ENCODE data around the gene PWP2. TPM values are rescaled to one million over a fixed set of nuclear protein-coding genes. Genes with fewer than 3 reads are reported as not detected.
"Not testable (repeated sequence)": the region's sequence is repeated elsewhere in the genome, so short reads cannot be mapped to it uniquely, and the experiment has no call there.

Gene PWP2
- total and polyA plus RNA-seq, 11 donors: 0.70 to 10.2 (median 5.0) TPM; not detected in 1

- intact Hi-C loops (cut with DNase I); H3K4me3 ChIP-seq; H3K27me3 ChIP-seq; H3K4me1 ChIP-seq; H3K27ac ChIP-seq; H3K9me3 ChIP-seq; DNase-seq; H3K36me3 ChIP-seq: not testable (repeated sequence)
- peak; percentile 17 to 42 (median 35) for ATAC-seq
- WGBS, 4 donors: 21% methylated on average over 2 of the region's 15 CpGs; no CpG with 5 or more reads in 3 of the 4 donors
- TF ChIP-seq CTCF (IDR thresholded peaks at IDR 0.05): peak in 1 of 12 donors; percentile 11
Observed at GRCh38 chr21:44138039-44138438, 30.8 kb downstream of the PWP2 start.

- WGBS, 4 donors: 49 to 57% methylated on average over 3 to 11 of the region's 30 CpGs; no CpG with 5 or more reads in 2 of the 4 donors
- H3K27me3 ChIP-seq; H3K4me1 ChIP-seq; DNase-seq; H3K9me3 ChIP-seq; intact Hi-C loops (cut with DNase I); H3K4me3 ChIP-seq; H3K36me3 ChIP-seq: not testable (repeated sequence)
- peak; percentile 25 to 55 (median 36) for ATAC-seq
- peak overlapping the region in 7 of 12 donors; percentile 55 to 79 (median 70) for H3K27ac ChIP-seq
Observed at GRCh38 chr21:44139787-44140551, 32.8 kb downstream of the PWP2 start.

- H3K27ac ChIP-seq; H3K9me3 ChIP-seq; H3K36me3 ChIP-seq; H3K4me3 ChIP-seq; intact Hi-C loops (cut with DNase I); H3K4me1 ChIP-seq; H3K27me3 ChIP-seq; DNase-seq: not testable (repeated sequence)
- peak in 3 of 4 donors; percentile 8 to 49 (median 34) for ATAC-seq
- WGBS, 4 donors: no CpG with 5 or more reads among the region's 18 CpGs
Observed at GRCh38 chr21:44140552-44140932, 33.3 kb downstream of the PWP2 start.

- H3K4me3 ChIP-seq; H3K27me3 ChIP-seq; DNase-seq; H3K27ac ChIP-seq; intact Hi-C loops (cut with DNase I); H3K4me1 ChIP-seq; H3K9me3 ChIP-seq; ATAC-seq; H3K36me3 ChIP-seq: not testable (repeated sequence)
- WGBS, 4 donors: 94% methylated on average over 7 of the region's 10 CpGs; no CpG with 5 or more reads in 3 of the 4 donors
Observed at GRCh38 chr21:44142470-44142869, 35.3 kb downstream of the PWP2 start.

GRCh38 chr21:44143380-44143779 is 36.2 kb downstream of the PWP2 start:
- H3K4me1 ChIP-seq: not testable (repeated sequence)

GRCh38 chr21:44143996-44144395 is 36.8 kb downstream of the PWP2 start:
- H3K27me3 ChIP-seq; H3K4me1 ChIP-seq; H3K4me3 ChIP-seq; intact Hi-C loops (cut with DNase I); H3K27ac ChIP-seq; H3K9me3 ChIP-seq; H3K36me3 ChIP-seq; DNase-seq: not testable (repeated sequence)
- peak in 1 of 4 donors; percentile 8 for ATAC-seq
- WGBS, 4 donors: 54% methylated on average over 3 of the region's 8 CpGs; no CpG with 5 or more reads in 3 of the 4 donors

More at GRCh38 chr21:44143380-44143779, 36.2 kb downstream of the PWP2 start:
- H3K4me3 ChIP-seq; DNase-seq; H3K27me3 ChIP-seq; H3K36me3 ChIP-seq; H3K27ac ChIP-seq; H3K9me3 ChIP-seq; ATAC-seq; intact Hi-C loops (cut with DNase I): not testable (repeated sequence)
- WGBS, 4 donors: 82% methylated on average over 3 of the region's 17 CpGs; no CpG with 5 or more reads in 3 of the 4 donors

- DNase-seq; H3K27me3 ChIP-seq; H3K4me1 ChIP-seq; H3K4me3 ChIP-seq; H3K36me3 ChIP-seq; H3K9me3 ChIP-seq; intact Hi-C loops (cut with DNase I); H3K27ac ChIP-seq: not testable (repeated sequence)
- no CpG with 5 or more reads among the region's 22 CpGs for whole genome bisulfite sequencing, 4 donors
- peak in 3 of 4 donors; percentile 29 to 49 (median 29) for ATAC-seq
Observed at GRCh38 chr21:44144784-44145602, 37.8 kb downstream of the PWP2 start.

- WGBS, 4 donors: 78% methylated on average over 6 of the region's 12 CpGs; no CpG with 5 or more reads in 3 of the 4 donors
- H3K36me3 ChIP-seq; H3K9me3 ChIP-seq; H3K4me3 ChIP-seq; H3K4me1 ChIP-seq; ATAC-seq; H3K27ac ChIP-seq; H3K27me3 ChIP-seq; intact Hi-C loops (cut with DNase I); DNase-seq: not testable (repeated sequence)
Observed at GRCh38 chr21:44145616-44146015, 38.4 kb downstream of the PWP2 start.

GRCh38 chr21:44147108-44147507 is 39.9 kb downstream of the PWP2 start:
- no CpG with 5 or more reads among the region's 8 CpGs for WGBS, 4 donors
- intact Hi-C loops (cut with DNase I); DNase-seq; H3K27me3 ChIP-seq; H3K27ac ChIP-seq; H3K9me3 ChIP-seq; H3K4me1 ChIP-seq; H3K36me3 ChIP-seq; H3K4me3 ChIP-seq: not testable (repeated sequence)
- ATAC-seq: peak; percentile 11 to 71 (median 58)

GRCh38 chr21:44150255-44150654 is 43.1 kb downstream of the PWP2 start:
- H3K9me3 ChIP-seq; intact Hi-C loops (cut with DNase I); ATAC-seq; H3K4me1 ChIP-seq; H3K36me3 ChIP-seq; H3K4me3 ChIP-seq; H3K27ac ChIP-seq; H3K27me3 ChIP-seq; DNase-seq: not testable (repeated sequence)
- WGBS, 4 donors: 100% methylated on average over 3 of the region's 10 CpGs; no CpG with 5 or more reads in 3 of the 4 donors
